Left colon (tissue), 2 donors: ENCODE results near the gene EPHB2. TPM values are rescaled to one million over a fixed set of nuclear protein-coding genes. Genes with fewer than 3 reads are reported as not detected.

Source experiments
- ATAC-seq: fragments of 200-7000 bp; cut with Tn5 transposase; one replicate; pipeline ENCODE4 v1.9.1; 2020; ENCODE audit warnings: mild to moderate bottlenecking, moderate library complexity
- DNase-seq, 2 donors: peaks; one replicate each; pipeline ENCODE4 v3.0.0-alpha.2; 2020
- intact Hi-C, 2 donors: fragments of 100-400 bp; cut with DNase I in 1 of 2; cut with micrococcal nuclease in 1 of 2; formaldehyde crosslinking; loops; one replicate each; pipeline versions ENCODE4 v1.11.2 to v1.14.0; 2022; cut with DNase I, micrococcal nuclease
- total RNA-seq, 2 donors: library from RNA; stranded (reverse); fragmentation: NEBNext Ultra II Directional; extraction: Animal tissue kit (Norgen Biotek cat#: 25700); gene quantifications; one replicate each; pipeline ENCODE4 v1.2.1, GENCODE V29; 2021
- donor health status: DM: no; HTN: no; CAD: no.
- donor health status: DM: yes; HTN: yes; CAD: no.

EPHB2 gene
- total RNA-seq, 2 donors from 2014 or later: 43.3 to 72.8 TPM

- ATAC-seq (peak; percentile 65), DNase-seq (peak in 1 of 2 donors; percentile 55)
- intact Hi-C loops: no loop called here
Measured at GRCh38 chr1:22711591-22712501, 1.2 kb downstream of the EPHB2 start.

- DNase-seq: peak in 1 of 2 donors; percentile 52
- ATAC-seq: no peak
- intact Hi-C loops: no loop called here
Measured at GRCh38 chr1:22712502-22713271, 2.0 kb downstream of the EPHB2 start.

- no peak for DNase-seq
- ATAC-seq: no peak
- intact Hi-C loops: no loop called here
Measured at GRCh38 chr1:22714455-22714854, 3.8 kb downstream of the EPHB2 start.

GRCh38 chr1:22717037-22717760, 6.6 kb downstream of the EPHB2 start:
- intact Hi-C loops: no loop called here
- DNase-seq (peak; percentile 74 to 84), ATAC-seq (peak; percentile 88)

GRCh38 chr1:22721122-22721873, 10.7 kb downstream of the EPHB2 start:
- intact Hi-C loops: no loop called here
- no peak for DNase-seq

GRCh38 chr1:22722901-22723550, 12.4 kb downstream of the EPHB2 start:
- intact Hi-C loops: no loop called here
- ATAC-seq (no peak), DNase-seq (no peak)

More at GRCh38 chr1:22721122-22721873, 10.7 kb downstream of the EPHB2 start:
- ATAC-seq: no peak

- DNase-seq (no peak), ATAC-seq (no peak)
- intact Hi-C loops: no loop called here
Measured at GRCh38 chr1:22727873-22728272, 17.2 kb downstream of the EPHB2 start.

- intact Hi-C loops: no loop called here
- ATAC-seq (peak; percentile 49), DNase-seq (no peak)
Measured at GRCh38 chr1:22728751-22729399, 18.2 kb downstream of the EPHB2 start.

GRCh38 chr1:22729400-22729773, 18.7 kb downstream of the EPHB2 start:
- ATAC-seq (no peak), DNase-seq (no peak)
- intact Hi-C loops: no loop called here

GRCh38 chr1:22729912-22730311, 19.3 kb downstream of the EPHB2 start:
- DNase-seq (no peak), ATAC-seq (no peak)
- intact Hi-C loops: no loop called here

GRCh38 chr1:22731924-22732720, 21.5 kb downstream of the EPHB2 start:
- peak in 1 of 2 donors; percentile 44 for DNase-seq
- intact Hi-C loops: no loop called here
- peak; percentile 46 for ATAC-seq

- intact Hi-C loops: no loop called here
- no peak for DNase-seq
- no peak for ATAC-seq
Measured at GRCh38 chr1:22733643-22734042, 23.0 kb downstream of the EPHB2 start.

GRCh38 chr1:22736501-22737080, 26.0 kb downstream of the EPHB2 start:
- DNase-seq (no peak), ATAC-seq (no peak)
- intact Hi-C loops: no loop called here

- DNase-seq (no peak), ATAC-seq (peak; percentile 91)
- intact Hi-C loops: no loop called here
Measured at GRCh38 chr1:22737374-22738068, 26.9 kb downstream of the EPHB2 start.

- no peak for DNase-seq
- ATAC-seq: no peak
- intact Hi-C loops: no loop called here
Measured at GRCh38 chr1:22738069-22738435, 27.4 kb downstream of the EPHB2 start.

GRCh38 chr1:22738522-22738921, 27.9 kb downstream of the EPHB2 start:
- DNase-seq (no peak), ATAC-seq (no peak)
- intact Hi-C loops: no loop called here
